GM18951 (cell line): Measurements from ENCODE around the gene POU2F3.

Source experiments
- POLR2A ChIP-seq: IDR thresholded peaks from 4 replicates; pipeline ENCODE4 v1.6.1; 2011; ENCODE audit warnings: mild to moderate bottlenecking; ENCODE audit not compliant: insufficient read length, insufficient read depth; ENCODE audit errors: extremely low read depth
- in situ Hi-C: fragments of 300-500 bp; cut with MboI; formaldehyde crosslinking; loops from one replicate; pipeline ENCODE4 v1.12.0; 2022; ENCODE audit warnings: low sequenced_read_pairs, mixed read lengths, inconsistent platforms; ENCODE audit not compliant: unreplicated experiment

The POU2F3 gene

GRCh38 chr11:120279502-120279901 lies 39.6 kb downstream of the POU2F3 start:
- in situ Hi-C loops, result no loop called here
- no peak for TF ChIP-seq POLR2A

DNA sequence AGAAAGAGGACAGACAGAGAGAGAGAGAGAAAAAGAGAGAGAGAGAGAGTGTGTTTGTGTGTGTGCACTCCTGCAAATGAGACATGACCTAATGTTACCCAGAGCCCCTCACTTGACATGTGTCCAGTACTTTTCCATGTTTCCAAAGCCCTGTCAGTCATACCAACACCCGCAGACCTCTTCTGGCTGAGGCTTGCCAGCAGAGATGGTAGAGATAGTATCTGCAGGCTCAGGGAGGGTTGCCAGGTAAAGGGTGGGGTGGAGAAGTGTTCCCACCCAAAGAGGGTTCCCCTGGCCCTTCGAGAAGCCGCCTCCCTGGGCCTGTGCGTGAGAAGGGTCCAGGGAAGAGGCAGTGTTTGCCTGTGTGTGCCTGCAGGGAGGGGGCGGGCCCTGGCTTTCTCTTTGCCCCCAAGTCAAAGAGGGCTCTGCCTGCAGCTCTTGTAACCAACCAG lies 40.7 kb downstream of the POU2F3 start:
- no peak for TF ChIP-seq POLR2A
- in situ Hi-C loops, result no loop called here

DNA sequence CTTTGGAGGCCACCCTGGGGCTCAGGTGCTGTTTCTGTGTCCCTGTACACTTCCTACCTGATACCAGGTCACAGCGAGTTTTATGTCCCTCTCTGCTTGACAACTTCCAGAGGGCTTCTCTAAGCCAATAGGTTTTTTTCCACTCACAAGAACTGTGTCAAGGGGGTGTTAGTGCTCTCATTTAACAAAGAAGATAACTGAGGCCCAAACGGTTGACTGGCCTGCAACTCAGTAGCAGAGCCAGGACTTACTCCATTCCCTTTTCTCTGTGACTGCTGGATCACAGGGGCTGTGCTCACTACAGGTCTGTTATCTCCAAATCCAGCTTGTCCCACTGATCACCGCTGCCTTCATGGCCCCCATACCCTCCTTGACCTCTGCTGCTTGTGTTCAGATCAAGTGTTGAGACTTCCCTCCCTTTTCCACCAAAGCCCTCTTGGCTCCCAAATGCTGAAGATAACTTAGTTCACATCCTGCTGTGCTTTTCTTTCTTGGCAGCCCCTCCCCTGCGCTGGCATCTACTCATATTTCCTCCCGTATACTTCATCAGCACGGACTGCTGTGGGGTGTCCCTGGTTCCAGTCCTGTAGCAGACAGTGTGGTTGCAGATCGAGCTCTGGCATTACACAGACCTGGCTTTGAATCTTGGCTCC lies 41.3 kb downstream of the POU2F3 start:
- in situ Hi-C loops, result no loop called here
- no peak for TF ChIP-seq POLR2A

- TF ChIP-seq POLR2A, result no peak
- in situ Hi-C loops, result no loop called here
Measured at GRCh38 chr11:120283124-120283523, 43.2 kb downstream of the POU2F3 start.

GRCh38 chr11:120284272-120284671 lies 44.3 kb downstream of the POU2F3 start:
- in situ Hi-C loops, result no loop called here
- no peak for TF ChIP-seq POLR2A

- no peak for TF ChIP-seq POLR2A
- in situ Hi-C loops, result no loop called here
Measured at GRCh38 chr11:120285256-120285655, 45.3 kb downstream of the POU2F3 start.

DNA sequence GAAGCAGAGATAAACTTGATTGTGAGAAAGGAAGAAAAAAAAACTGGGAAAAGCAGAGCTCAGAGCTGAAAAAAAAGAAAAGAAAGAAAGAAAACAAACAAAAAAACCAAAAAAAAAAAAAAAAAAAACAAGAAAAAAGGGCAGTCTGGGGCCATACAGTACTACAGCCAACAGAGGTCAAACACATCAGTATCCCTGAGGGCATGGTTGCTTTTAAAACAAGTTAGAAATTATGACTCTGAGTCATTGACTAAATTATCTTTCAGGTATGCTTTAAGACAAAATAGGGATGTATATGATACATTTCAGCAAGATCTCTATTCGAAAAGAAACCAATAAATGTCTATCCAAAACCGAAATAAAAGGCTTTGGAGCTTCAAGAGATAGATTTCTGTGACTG lies 48.1 kb downstream of the POU2F3 start:
- in situ Hi-C loops, result no loop called here
- no peak for TF ChIP-seq POLR2A

- in situ Hi-C loops, result no loop called here
- TF ChIP-seq POLR2A, result no peak
Measured at GRCh38 chr11:120289426-120289825, 49.5 kb downstream of the POU2F3 start.

DNA sequence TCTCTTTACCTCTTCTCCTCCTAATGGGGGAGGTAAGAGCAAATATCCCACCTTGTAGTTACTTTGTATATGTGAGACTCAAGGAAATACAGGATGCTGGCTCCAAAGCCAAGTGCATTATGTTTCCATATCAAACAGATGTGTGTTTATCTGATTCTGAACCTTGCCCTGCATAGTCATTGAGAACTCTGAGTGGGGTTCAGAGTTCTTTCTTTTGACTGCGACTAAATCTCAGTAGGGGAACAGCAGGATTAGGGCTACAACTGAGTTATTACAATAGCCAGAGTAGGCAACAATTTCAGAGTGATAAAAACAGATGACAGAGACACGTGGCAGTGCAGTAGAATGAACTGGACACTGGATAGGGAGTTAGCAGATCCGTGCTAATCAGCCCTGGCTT lies 51.0 kb downstream of the POU2F3 start:
- in situ Hi-C loops, result no loop called here
- TF ChIP-seq POLR2A, result no peak

DNA sequence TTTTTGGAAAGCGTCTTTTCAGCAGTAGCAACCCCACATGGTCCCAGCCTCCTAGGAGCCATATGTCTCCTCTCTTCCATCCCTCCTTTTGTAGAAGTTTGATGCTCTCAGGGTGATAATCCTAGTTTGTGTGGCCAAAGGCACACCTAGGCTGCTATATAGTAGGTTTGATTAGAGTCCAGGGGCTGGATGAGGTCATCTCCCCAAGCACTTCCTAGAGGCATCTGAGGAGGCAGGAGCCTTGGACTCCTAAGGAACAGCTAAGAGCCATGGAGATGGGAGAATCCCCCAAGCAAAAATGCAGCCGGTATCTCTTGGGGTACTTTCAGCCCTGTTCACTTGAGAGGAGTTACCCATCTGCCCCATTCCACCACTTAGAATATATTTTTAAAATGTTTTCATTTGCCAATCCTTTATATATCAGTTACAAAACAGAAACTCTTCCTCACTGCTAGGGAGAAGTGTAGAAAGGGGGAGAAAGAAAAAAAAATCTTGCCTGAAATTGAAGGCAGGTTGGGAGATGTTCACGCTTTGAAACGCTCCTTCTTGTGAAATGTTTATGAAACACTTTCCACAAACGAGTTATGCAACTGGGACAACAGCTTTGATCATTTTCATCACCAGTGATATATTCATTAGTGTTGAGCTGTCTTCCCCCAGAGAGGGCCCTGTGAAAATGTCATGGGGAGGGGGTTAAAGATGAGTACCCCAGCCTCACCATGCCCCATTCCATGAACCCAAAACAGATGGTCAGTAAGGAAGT lies 53.3 kb downstream of the POU2F3 start:
- TF ChIP-seq POLR2A, result no peak
- in situ Hi-C loops, result no loop called here

DNA sequence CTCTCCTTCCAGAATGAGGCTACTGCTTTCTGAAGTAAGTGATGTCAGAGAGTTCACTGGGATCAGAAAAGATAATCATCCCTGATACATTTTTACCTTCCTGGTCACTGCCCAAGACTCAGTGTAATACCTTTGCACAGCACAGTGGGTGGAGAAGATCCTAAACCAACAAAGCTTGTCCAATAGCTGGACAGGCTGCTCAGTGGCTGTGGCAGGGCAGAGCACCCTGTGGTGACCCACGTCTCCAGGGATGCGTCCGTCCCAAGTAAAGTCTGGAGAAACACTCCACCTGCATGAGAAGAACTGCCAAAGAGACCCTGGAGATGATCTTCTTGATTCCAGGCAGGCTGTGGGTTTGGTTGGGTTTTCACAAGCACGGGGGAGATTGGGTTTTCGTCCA lies 54.2 kb downstream of the POU2F3 start:
- no peak for TF ChIP-seq POLR2A
- in situ Hi-C loops, result no loop called here

- in situ Hi-C loops, result no loop called here
- no peak for TF ChIP-seq POLR2A
Measured at GRCh38 chr11:120295099-120295498, 55.2 kb downstream of the POU2F3 start.

DNA sequence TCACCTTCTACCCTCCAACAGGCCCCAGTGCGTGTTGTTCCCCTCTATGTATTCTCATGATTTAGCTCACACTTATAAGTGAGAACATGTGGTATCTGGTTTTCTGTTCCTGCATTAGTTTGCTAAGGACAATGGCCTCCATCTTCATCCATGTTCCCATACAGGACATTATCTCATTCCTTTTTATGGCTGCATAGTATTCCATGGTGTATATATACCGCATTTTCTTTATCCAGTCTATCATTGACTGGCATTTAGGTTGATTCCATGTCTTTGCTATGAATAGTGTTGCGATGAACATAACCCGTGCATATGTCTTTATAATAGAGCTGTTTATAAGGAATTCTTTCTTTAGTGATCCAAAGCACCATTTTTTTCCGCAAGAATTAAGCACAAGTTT lies 56.6 kb downstream of the POU2F3 start:
- in situ Hi-C loops, result no loop called here
- TF ChIP-seq POLR2A, result no peak

DNA sequence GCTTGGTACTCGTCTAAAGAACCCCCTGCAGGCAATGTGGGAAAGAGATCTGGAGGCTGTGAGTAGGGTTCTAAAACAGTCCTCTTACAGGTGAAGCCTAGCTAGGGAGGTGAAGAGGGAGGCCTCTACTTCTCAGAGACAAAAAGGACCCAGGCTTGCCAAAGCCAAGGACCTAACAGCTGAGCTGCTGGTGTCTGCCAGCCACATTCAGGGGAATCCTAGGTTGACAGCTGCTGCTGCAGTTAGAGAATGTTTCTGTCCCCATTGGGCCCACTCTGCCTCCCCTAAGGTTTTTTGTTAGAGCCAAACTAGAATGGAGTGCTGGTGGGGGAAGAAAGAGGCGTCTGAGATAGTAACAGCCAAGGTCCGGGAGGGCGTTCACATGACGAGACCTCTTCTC lies 58.5 kb downstream of the POU2F3 start:
- no peak for TF ChIP-seq POLR2A
- in situ Hi-C loops, result no loop called here
